ENCODE results near the gene DEGS2.

GRCh38 chr14:100124551-100125088 is 34.8 kb downstream of the DEGS2 start:
- TF ChIP-seq CTCF (IDR thresholded peaks at IDR 0.05; ENCODE audit: low read length): no peak
- TF ChIP-seq EZH2phosphoT487 (IDR thresholded peaks at IDR 0.05; ENCODE audit: low read length): no peak
- no peak for TF ChIP-seq EZH2 (optimal IDR thresholded peaks at IDR 0.05; ENCODE audit: low read depth, low read length)
